ENCODE measurements around the gene ZNF79.

GRCh38 chr9:127423476-127423933 is 677 bp upstream of the ZNF79 start:
- TF ChIP-seq CTCF (IDR thresholded peaks at IDR 0.05) (no peak), EP300 (IDR thresholded peaks at IDR 0.05) (no peak), POLR2A (IDR thresholded peaks at IDR 0.05) (no peak)
